ENCODE results near the gene HPD. TPM values are rescaled to one million over a fixed set of nuclear protein-coding genes. Genes with fewer than 3 reads are reported as not detected.
A peak's percentile ranks its signal among the peaks of the same experiment; 100 is the strongest.

The HPD gene
- total and polyA plus RNA-seq, 2 of the 4 experiments (the other 2 are of a cell fraction) = 0.15 to 0.18 TPM

DNA sequence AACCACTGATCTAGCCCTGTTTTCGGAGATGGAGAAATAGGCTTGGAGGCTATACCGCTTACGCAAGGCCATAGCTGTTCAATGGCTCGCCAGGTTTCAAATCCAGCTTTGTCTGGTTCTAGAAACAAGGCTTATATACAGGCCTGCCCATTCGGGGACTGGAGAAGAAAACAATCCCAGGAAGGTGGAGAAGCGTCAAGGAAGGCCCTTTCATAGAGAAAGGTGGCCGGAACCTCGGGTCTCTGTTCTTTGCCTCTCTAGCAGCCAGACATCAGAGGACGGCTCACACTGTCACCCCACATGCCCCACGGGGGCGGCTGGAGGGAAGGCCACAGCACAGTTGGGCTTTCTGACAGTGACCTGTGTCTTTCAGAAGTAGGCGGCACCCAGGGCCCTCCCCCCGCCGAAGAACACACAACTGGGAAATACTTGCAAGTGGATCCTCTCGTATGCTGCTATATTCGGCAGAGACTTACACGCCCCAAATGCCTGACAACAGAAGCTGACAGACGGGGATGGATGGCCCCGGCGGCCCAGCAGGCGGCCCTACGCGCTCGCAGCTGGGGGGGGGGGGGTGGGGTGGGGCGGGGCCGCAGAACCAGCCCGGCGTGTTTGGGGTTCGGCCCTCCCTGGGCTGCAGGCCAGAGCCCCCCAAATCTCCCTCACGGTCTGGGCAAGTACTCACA is 59.4 kb downstream of the HPD start:
- H3K14ac ChIP-seq (replicated peaks; ENCODE audit: low read depth, low read length) = peak overlapping the region; percentile 94
- H4K5ac ChIP-seq (ENCODE audit: low read depth, low read length) = peak overlapping the region; percentile 89
- intact Hi-C loops (cut with micrococcal nuclease) (loop anchor here (5.0 to 10.0 kb wide), 2 partner anchors 223 to 244 kb away; partner anchors contain the start of gene BCL7A), in situ Hi-C loops (cut with MboI; ENCODE audit: low sequenced_read_pairs) (no loop called here), dilution Hi-C loops (cut with HindIII; ENCODE audit: low sequenced_read_pairs, unreplicated experiment) (no loop called here)
- BruUV-seq (replicated peaks) = no TSS peak
- H2BK20ac ChIP-seq (ENCODE audit: low read depth, low read length) = 0 out of 2 replicates have a peak overlapping the region, but pooled peaks have one; percentile 18
- H2AFZ ChIP-seq (replicated peaks; ENCODE audit: low read length, poor library complexity) = peak overlapping the region; percentile 85
- ChIA-PET CTCF (interaction anchor here (2.3 kb wide), 1 partner anchor 13 kb away, joined by 8 read pairs; no protein-coding TSS in a partner anchor), POLR2A (ENCODE audit: unreplicated experiment) (interaction anchor here (0.6 kb wide), 1 partner anchor 88 kb away, joined by 3 read pairs; no protein-coding TSS in a partner anchor)
- 11% methylated on average over 7 of the region's 30 CpGs; no CpG with 5 or more reads in 1 of the 2 experiments for WGBS, 2 experiments (ENCODE audit: extremely low coverage in 2 of 2, insufficient read length in 1 of 2)
- no peaks in the 10 kb centered on the region for H3K9me3 ChIP-seq (ENCODE audit: control insufficient read depth, insufficient read depth, low read length)
- peak overlapping the region; percentile 93 for H3K9ac ChIP-seq (ENCODE audit: low read depth, low read length)
- peak overlapping the region; percentile 92 for H3K23ac ChIP-seq (ENCODE audit: low read depth, low read length)
- peak; percentile 85 for DNase-seq
- peak overlapping the region; percentile 98 for H2AK9ac ChIP-seq (replicated peaks; ENCODE audit: low read depth, low read length, poor library complexity)
- peak overlapping the region; percentile 79; the same call in 2 of the 3 replicates for H2BK15ac ChIP-seq (ENCODE audit: low read depth, low read length)
- H3K27me3 ChIP-seq (ENCODE audit: control insufficient read depth, insufficient read depth, low read length) = no peaks in the 10 kb centered on the region
- H3K79me1 ChIP-seq (ENCODE audit: low read depth in 1 of 2, low read length in 2 of 2) = peaks cover 6 to 57% of the 10 kb centered on the region in 2 experiments; a peak in 3 of 4 replicates
- peak overlapping the region; percentile 98 for H2BK5ac ChIP-seq (ENCODE audit: low read depth, low read length, poor library complexity, severe bottlenecking)
- H3K18ac ChIP-seq (ENCODE audit: low read depth, low read length) = peak overlapping the region; percentile 89
- ATAC-seq (ENCODE audit: low read depth) = peak; percentile 0; the same call in 1 of the 2 replicates
- H4K91ac ChIP-seq (ENCODE audit: insufficient read depth, low read depth, low read length) = peak overlapping the region; percentile 93
- peaks cover 4% of the 10 kb centered on the region; the same call in 1 of the 2 replicates for H3K9me1 ChIP-seq (ENCODE audit: insufficient read depth, low read length)
- H2BK120ac ChIP-seq (ENCODE audit: low read depth, low read length) = peak overlapping the region; percentile 84
- peak overlapping the region; percentile 74 to 88 for H4K8ac ChIP-seq (ENCODE audit: low read depth in 2 of 2, low read length in 2 of 2)
- H3K4me3 ChIP-seq (ENCODE audit: insufficient read depth, low read depth, low read length) = peak overlapping the region; percentile 63
- H3K4ac ChIP-seq (ENCODE audit: low read depth, low read length) = peak overlapping the region; percentile 95
- H3K4me2 ChIP-seq (ENCODE audit: low read depth, low read length) = peak overlapping the region; percentile 95
- H3K36me3 ChIP-seq (ENCODE audit: control insufficient read depth, insufficient read depth, low read length) = peaks cover 9% of the 10 kb centered on the region; the same call in 1 of the 2 replicates
- H3K56ac ChIP-seq (ENCODE audit: extremely low read depth, insufficient read depth, low read length) = peak overlapping the region; percentile 82
- peak overlapping the region; percentile 94 for H2AK5ac ChIP-seq (ENCODE audit: low read depth, low read length)
- H3K4me1 ChIP-seq (ENCODE audit: control insufficient read depth, insufficient read depth, low read length) = peaks cover 34% of the 10 kb centered on the region
- H4K20me1 ChIP-seq (ENCODE audit: insufficient read depth, low read length) = peaks cover 11% of the 10 kb centered on the region
- peak overlapping the region; percentile 99 for H3K27ac ChIP-seq (ENCODE audit: insufficient read depth, low read length)
- TF ChIP-seq CEBPB (IDR thresholded peaks at IDR 0.05; ENCODE audit: low read depth, low read length) (peak; percentile 79), POLR2A (IDR thresholded peaks at IDR 0.05; ENCODE audit: low read depth, low read length) (no peak), BHLHE40 (IDR thresholded peaks at IDR 0.05; ENCODE audit: low read depth, low read length) (no peak), MAZ (IDR thresholded peaks at IDR 0.05; ENCODE audit: borderline replicate concordance, low read depth, low read length) (peak; percentile 9; the same call in 1 of the 2 replicates), FOS (IDR thresholded peaks at IDR 0.05; ENCODE audit: low read depth, low read length) (no peak), NFE2L2 (IDR thresholded peaks at IDR 0.05; ENCODE audit: low read depth, low read length) (no peak), CHD1 (IDR thresholded peaks at IDR 0.05; ENCODE audit: low read depth, low read length) (no peak), CTCF (conservative IDR thresholded peaks at IDR 0.05; ENCODE audit: low read depth, low read length) (no peak), MAFK (IDR thresholded peaks at IDR 0.05; ENCODE audit: low read depth, low read length) (no peak), MXI1 (IDR thresholded peaks at IDR 0.05; ENCODE audit: borderline replicate concordance, low read depth, low read length) (no peak), RAD21 (IDR thresholded peaks at IDR 0.05; ENCODE audit: low read length) (no peak), RCOR1 (IDR thresholded peaks at IDR 0.05; ENCODE audit: insufficient replicate concordance, low read length) (no peak), SMC3 (IDR thresholded peaks at IDR 0.05; ENCODE audit: low read depth, low read length) (no peak)
- TF ChIP-seq, protein P1, sequence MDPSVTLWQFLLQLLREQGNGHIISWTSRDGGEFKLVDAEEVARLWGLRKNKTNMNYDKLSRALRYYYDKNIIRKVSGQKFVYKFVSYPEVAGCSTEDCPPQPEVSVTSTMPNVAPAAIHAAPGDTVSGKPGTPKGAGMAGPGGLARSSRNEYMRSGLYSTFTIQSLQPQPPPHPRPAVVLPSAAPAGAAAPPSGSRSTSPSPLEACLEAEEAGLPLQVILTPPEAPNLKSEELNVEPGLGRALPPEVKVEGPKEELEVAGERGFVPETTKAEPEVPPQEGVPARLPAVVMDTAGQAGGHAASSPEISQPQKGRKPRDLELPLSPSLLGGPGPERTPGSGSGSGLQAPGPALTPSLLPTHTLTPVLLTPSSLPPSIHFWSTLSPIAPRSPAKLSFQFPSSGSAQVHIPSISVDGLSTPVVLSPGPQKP (IDR thresholded peaks at IDR 0.05; ENCODE audit: borderline replicate concordance, low read depth, low read length) = no peak
